ENCODE results near the gene MLXIPL. TPM values are rescaled to one million over a fixed set of nuclear protein-coding genes. Genes with fewer than 3 reads are reported as not detected.
"Not testable (repeated sequence)": the region's sequence is repeated elsewhere in the genome, so short reads cannot be mapped to it uniquely, and the experiment has no call there.

The MLXIPL gene
- polyA plus RNA-seq, 2 donors = 2.5 to 4.5 TPM

DNA sequence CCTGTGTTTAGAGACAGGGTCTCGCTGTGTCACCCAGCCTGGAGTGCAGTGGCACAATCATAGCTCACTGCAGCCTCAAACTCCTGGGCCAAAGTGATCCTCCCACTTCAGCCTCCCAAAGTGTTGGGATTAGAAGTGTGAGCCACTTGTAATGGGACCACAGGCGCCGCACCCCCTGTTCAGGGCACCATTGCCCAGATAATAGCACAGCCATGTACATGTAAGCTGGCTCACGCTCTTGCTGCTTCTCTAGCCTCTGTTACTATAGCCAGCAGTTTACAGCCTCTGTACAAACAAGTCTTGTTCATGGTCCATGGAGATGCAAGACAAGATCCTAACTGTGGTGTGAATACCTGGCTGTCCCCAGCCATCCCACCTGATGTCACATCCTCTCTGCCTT, 4.2 kb upstream of the MLXIPL start:
- Histone ChIP-seq H3K27me3 (ENCODE audit: control insufficient read depth in 1 of 2, insufficient read depth in 2 of 2, low read length in 2 of 2) (peaks cover 0 to 3% of the 10 kb centered on the region in 2 donors), H3K36me3 (ENCODE audit: control insufficient read depth in 2 of 2, insufficient read depth in 2 of 2, low read length in 1 of 2) (no peaks in the 10 kb centered on the region), H3K4me3 (ENCODE audit: low read depth in 1 of 2, low read length in 2 of 2) (no peak overlapping the region), H3K9me3 (ENCODE audit: control insufficient read depth in 2 of 2, insufficient read depth in 1 of 2, low read depth in 1 of 2, low read length in 1 of 2) (no peaks in the 10 kb centered on the region), H3K27ac (ENCODE audit: low read depth in 2 of 2, low read length in 1 of 2) (no peak overlapping the region), H3K4me1 (ENCODE audit: control insufficient read depth in 2 of 2, insufficient read depth in 2 of 2, low read length in 1 of 2) (peaks cover 0 to 4% of the 10 kb centered on the region in 2 donors)
- 85 to 86% methylated on average over 4 of the region's 4 CpGs for WGBS, 2 donors

DNA sequence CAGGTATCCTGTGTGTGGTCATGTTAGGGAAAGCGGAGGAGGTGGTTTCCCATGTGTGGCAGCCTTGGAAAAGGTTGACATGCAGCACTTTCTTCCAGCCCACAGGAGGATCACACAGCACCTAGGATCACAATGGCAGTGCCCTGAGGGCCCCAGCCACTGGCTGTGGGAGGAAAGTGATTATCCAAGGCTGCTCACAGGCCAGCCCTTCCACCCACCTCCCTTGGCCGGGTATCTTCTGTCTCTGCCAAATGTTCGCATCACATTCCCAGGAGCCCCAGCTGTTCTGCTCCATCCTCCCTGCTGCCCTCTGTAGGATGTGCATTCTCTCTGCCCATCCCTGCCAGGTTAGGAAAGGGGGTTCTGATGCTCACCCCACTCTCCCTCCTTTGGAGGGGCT, 2.5 kb upstream of the MLXIPL start:
- Histone ChIP-seq H3K36me3 (ENCODE audit: control insufficient read depth in 2 of 2, insufficient read depth in 2 of 2, low read length in 1 of 2) (no peaks in the 10 kb centered on the region), H3K4me3 (ENCODE audit: low read depth in 1 of 2, low read length in 2 of 2) (no peak overlapping the region), H3K27me3 (ENCODE audit: control insufficient read depth in 1 of 2, insufficient read depth in 2 of 2, low read length in 2 of 2) (peaks cover 0 to 13% of the 10 kb centered on the region in 2 donors), H3K27ac (ENCODE audit: low read depth in 2 of 2, low read length in 1 of 2) (no peak overlapping the region), H3K4me1 (ENCODE audit: control insufficient read depth in 2 of 2, insufficient read depth in 2 of 2, low read length in 1 of 2) (peaks cover 0 to 10% of the 10 kb centered on the region in 2 donors), H3K9me3 (ENCODE audit: control insufficient read depth in 2 of 2, insufficient read depth in 1 of 2, low read depth in 1 of 2, low read length in 1 of 2) (no peaks in the 10 kb centered on the region)
- WGBS, 2 donors = 15 to 38% methylated on average over 3 of the region's 3 CpGs

GRCh38 chr7:73625276-73625675, 954 bp upstream of the MLXIPL start:
- Histone ChIP-seq H3K27ac (ENCODE audit: low read depth in 2 of 2, low read length in 1 of 2) (no peak overlapping the region), H3K27me3 (ENCODE audit: control insufficient read depth in 1 of 2, insufficient read depth in 2 of 2, low read length in 2 of 2) (peaks cover 0 to 13% of the 10 kb centered on the region in 2 donors), H3K4me3 (ENCODE audit: low read depth in 1 of 2, low read length in 2 of 2) (no peak overlapping the region), H3K9me3 (ENCODE audit: control insufficient read depth in 2 of 2, insufficient read depth in 1 of 2, low read depth in 1 of 2, low read length in 1 of 2) (no peaks in the 10 kb centered on the region), H3K4me1 (ENCODE audit: control insufficient read depth in 2 of 2, insufficient read depth in 2 of 2, low read length in 1 of 2) (peaks cover 0 to 10% of the 10 kb centered on the region in 2 donors), H3K36me3 (ENCODE audit: control insufficient read depth in 2 of 2, insufficient read depth in 2 of 2, low read length in 1 of 2) (no peaks in the 10 kb centered on the region)
- 93 to 94% methylated on average over 11 of the region's 11 CpGs for WGBS, 2 donors

DNA sequence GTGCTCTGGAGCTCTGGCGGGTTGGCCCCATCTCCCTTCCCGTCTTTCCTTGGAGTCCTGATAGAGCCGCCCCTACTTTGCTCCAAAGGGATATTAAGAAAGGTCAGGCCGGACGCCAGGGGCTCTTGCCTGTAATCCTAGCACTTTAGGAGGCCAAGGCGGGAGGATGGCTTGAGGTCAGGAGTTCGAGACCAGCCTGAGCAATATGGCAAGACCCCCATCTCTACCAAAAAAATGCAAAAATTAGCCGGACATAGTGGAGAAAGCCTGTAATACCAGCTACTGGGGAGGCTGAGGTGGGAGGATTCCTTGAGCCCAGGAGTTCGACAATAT, 313 bp upstream of the MLXIPL start:
- peaks cover 0 to 10% of the 10 kb centered on the region in 2 donors for H3K4me1 ChIP-seq (ENCODE audit: control insufficient read depth in 2 of 2, insufficient read depth in 2 of 2, low read length in 1 of 2)

GRCh38 chr7:73622909-73623797, 1.2 kb downstream of the MLXIPL start:
- H3K27ac ChIP-seq (ENCODE audit: low read depth in 2 of 2, low read length in 1 of 2) = no peak overlapping the region
- H3K4me3 ChIP-seq (ENCODE audit: low read depth in 1 of 2, low read length in 2 of 2) = peak overlapping the region; percentile 2 to 6
- H3K27me3 ChIP-seq (ENCODE audit: control insufficient read depth in 1 of 2, insufficient read depth in 2 of 2, low read length in 2 of 2) = peaks cover 0 to 13% of the 10 kb centered on the region in 2 donors

More for the DNA sequence above, 313 bp upstream of the MLXIPL start:
- WGBS, 2 donors = 40 to 41% methylated on average over 9 of the region's 9 CpGs
- no peaks in the 10 kb centered on the region for H3K9me3 ChIP-seq (ENCODE audit: control insufficient read depth in 2 of 2, insufficient read depth in 1 of 2, low read depth in 1 of 2, low read length in 1 of 2)
- no peaks in the 10 kb centered on the region for H3K36me3 ChIP-seq (ENCODE audit: control insufficient read depth in 2 of 2, insufficient read depth in 2 of 2, low read length in 1 of 2)
- H3K4me3 ChIP-seq (ENCODE audit: low read depth in 1 of 2, low read length in 2 of 2) = no peak overlapping the region
- peaks cover 0 to 13% of the 10 kb centered on the region in 2 donors for H3K27me3 ChIP-seq (ENCODE audit: control insufficient read depth in 1 of 2, insufficient read depth in 2 of 2, low read length in 2 of 2)
- H3K27ac ChIP-seq (ENCODE audit: low read depth in 2 of 2, low read length in 1 of 2) = no peak overlapping the region

GRCh38 chr7:73622527-73622908, 1.8 kb downstream of the MLXIPL start:
- Histone ChIP-seq H3K4me3 (ENCODE audit: low read depth in 1 of 2, low read length in 2 of 2) (no peak overlapping the region), H3K27me3 (ENCODE audit: control insufficient read depth in 1 of 2, insufficient read depth in 2 of 2, low read length in 2 of 2) (peaks cover 0 to 13% of the 10 kb centered on the region in 2 donors), H3K9me3 (ENCODE audit: control insufficient read depth in 2 of 2, insufficient read depth in 1 of 2, low read depth in 1 of 2, low read length in 1 of 2) (no peaks in the 10 kb centered on the region), H3K4me1 (ENCODE audit: control insufficient read depth in 2 of 2, insufficient read depth in 2 of 2, low read length in 1 of 2) (peaks cover 0 to 10% of the 10 kb centered on the region in 2 donors), H3K27ac (ENCODE audit: low read depth in 2 of 2, low read length in 1 of 2) (no peak overlapping the region), H3K36me3 (ENCODE audit: control insufficient read depth in 2 of 2, insufficient read depth in 2 of 2, low read length in 1 of 2) (no peaks in the 10 kb centered on the region)
- 24 to 30% methylated on average over 2 of the region's 2 CpGs for WGBS, 2 donors

More at GRCh38 chr7:73622909-73623797, 1.2 kb downstream of the MLXIPL start:
- Histone ChIP-seq H3K9me3 (ENCODE audit: control insufficient read depth in 2 of 2, insufficient read depth in 1 of 2, low read depth in 1 of 2, low read length in 1 of 2) (no peaks in the 10 kb centered on the region), H3K4me1 (ENCODE audit: control insufficient read depth in 2 of 2, insufficient read depth in 2 of 2, low read length in 1 of 2) (peaks cover 0 to 10% of the 10 kb centered on the region in 2 donors), H3K36me3 (ENCODE audit: control insufficient read depth in 2 of 2, insufficient read depth in 2 of 2, low read length in 1 of 2) (no peaks in the 10 kb centered on the region)
- 5% methylated on average over 56 to 58 of the region's 58 CpGs for WGBS, 2 donors

- H3K27me3 ChIP-seq (ENCODE audit: control insufficient read depth in 1 of 2, insufficient read depth in 2 of 2, low read length in 2 of 2) = peaks cover 0 to 13% of the 10 kb centered on the region in 2 donors
These were observed 2.9 kb downstream of the MLXIPL start for GRCh38 chr7:73621168-73622063.

DNA sequence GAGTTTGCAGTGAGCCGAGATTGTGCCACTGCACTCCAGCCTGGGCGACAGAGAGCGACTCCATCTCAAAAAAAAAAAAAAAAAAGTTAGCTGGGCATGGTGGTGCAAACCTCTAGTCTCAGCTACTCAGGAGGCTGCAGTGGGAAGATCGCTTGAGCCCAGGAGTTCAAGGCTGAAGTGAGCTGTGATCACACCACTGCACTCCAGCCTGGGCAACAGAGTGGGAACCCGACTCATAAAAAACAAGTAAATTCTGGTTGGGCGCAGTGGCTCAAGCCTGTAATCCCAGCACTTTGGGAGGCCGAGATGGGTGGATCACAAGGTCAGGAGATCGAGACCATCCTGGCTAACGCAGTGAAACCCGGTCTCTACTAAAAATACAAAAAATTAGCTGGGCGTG, 4.9 kb downstream of the MLXIPL start:
- not testable (repeated sequence) for H3K27ac ChIP-seq (ENCODE audit: low read depth in 2 of 2, low read length in 1 of 2); H3K4me3 ChIP-seq (ENCODE audit: low read depth in 1 of 2, low read length in 2 of 2); H3K36me3 ChIP-seq (ENCODE audit: control insufficient read depth in 2 of 2, insufficient read depth in 2 of 2, low read length in 1 of 2); H3K9me3 ChIP-seq (ENCODE audit: control insufficient read depth in 2 of 2, insufficient read depth in 1 of 2, low read depth in 1 of 2, low read length in 1 of 2)
- Histone ChIP-seq H3K27me3 (ENCODE audit: control insufficient read depth in 1 of 2, insufficient read depth in 2 of 2, low read length in 2 of 2) (peaks cover 0 to 13% of the 10 kb centered on the region in 2 donors), H3K4me1 (ENCODE audit: control insufficient read depth in 2 of 2, insufficient read depth in 2 of 2, low read length in 1 of 2) (peaks cover 0 to 10% of the 10 kb centered on the region in 2 donors)
- 84 to 88% methylated on average over 11 of the region's 11 CpGs for WGBS, 2 donors

More at GRCh38 chr7:73621168-73622063, 2.9 kb downstream of the MLXIPL start:
- H3K36me3 ChIP-seq (ENCODE audit: control insufficient read depth in 2 of 2, insufficient read depth in 2 of 2, low read length in 1 of 2) = no peaks in the 10 kb centered on the region
- no peak overlapping the region for H3K4me3 ChIP-seq (ENCODE audit: low read depth in 1 of 2, low read length in 2 of 2)
- WGBS, 2 donors = 53 to 59% methylated on average over 6 to 7 of the region's 7 CpGs
- no peak overlapping the region for H3K27ac ChIP-seq (ENCODE audit: low read depth in 2 of 2, low read length in 1 of 2)
- H3K9me3 ChIP-seq (ENCODE audit: control insufficient read depth in 2 of 2, insufficient read depth in 1 of 2, low read depth in 1 of 2, low read length in 1 of 2) = no peaks in the 10 kb centered on the region
- peaks cover 0 to 10% of the 10 kb centered on the region in 2 donors for H3K4me1 ChIP-seq (ENCODE audit: control insufficient read depth in 2 of 2, insufficient read depth in 2 of 2, low read length in 1 of 2)

DNA sequence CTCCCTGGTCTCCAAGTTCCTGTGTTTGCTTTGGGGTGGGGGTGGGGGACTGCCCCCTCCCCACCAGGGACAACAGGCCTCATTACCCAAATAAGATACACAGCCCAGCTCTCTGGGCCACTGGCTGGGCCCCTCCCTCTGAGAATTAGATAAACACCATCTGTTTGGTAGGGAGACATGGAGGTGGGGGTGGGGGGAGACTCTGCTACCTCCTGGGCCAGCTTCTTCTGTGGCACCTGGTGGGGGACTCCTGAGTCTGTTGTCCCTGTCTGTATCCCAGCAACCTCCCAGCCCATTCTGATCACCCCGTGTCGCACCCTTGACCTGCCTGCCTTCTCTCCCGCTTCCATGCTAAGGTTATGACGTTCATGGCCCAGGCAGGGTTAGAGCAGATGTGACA, 5.8 kb downstream of the MLXIPL start:
- H3K27ac ChIP-seq (ENCODE audit: low read depth in 2 of 2, low read length in 1 of 2) = no peak overlapping the region
- no peak overlapping the region for H3K4me3 ChIP-seq (ENCODE audit: low read depth in 1 of 2, low read length in 2 of 2)
- H3K27me3 ChIP-seq (ENCODE audit: control insufficient read depth in 1 of 2, insufficient read depth in 2 of 2, low read length in 2 of 2) = peaks cover 0 to 10% of the 10 kb centered on the region in 2 donors
- H3K9me3 ChIP-seq (ENCODE audit: control insufficient read depth in 2 of 2, insufficient read depth in 1 of 2, low read depth in 1 of 2, low read length in 1 of 2) = no peaks in the 10 kb centered on the region
- H3K36me3 ChIP-seq (ENCODE audit: control insufficient read depth in 2 of 2, insufficient read depth in 2 of 2, low read length in 1 of 2) = no peaks in the 10 kb centered on the region
- peaks cover 0 to 7% of the 10 kb centered on the region in 2 donors for H3K4me1 ChIP-seq (ENCODE audit: control insufficient read depth in 2 of 2, insufficient read depth in 2 of 2, low read length in 1 of 2)
- 78 to 83% methylated on average over 4 of the region's 4 CpGs for WGBS, 2 donors

All from esophagus (tissue), 2 donors.